ENCODE measurements around the gene SEMA3D.
"Not testable (repeated sequence)": the region's sequence is repeated elsewhere in the genome, so short reads cannot be mapped to it uniquely, and the experiment has no call there.

Gene SEMA3D

DNA sequence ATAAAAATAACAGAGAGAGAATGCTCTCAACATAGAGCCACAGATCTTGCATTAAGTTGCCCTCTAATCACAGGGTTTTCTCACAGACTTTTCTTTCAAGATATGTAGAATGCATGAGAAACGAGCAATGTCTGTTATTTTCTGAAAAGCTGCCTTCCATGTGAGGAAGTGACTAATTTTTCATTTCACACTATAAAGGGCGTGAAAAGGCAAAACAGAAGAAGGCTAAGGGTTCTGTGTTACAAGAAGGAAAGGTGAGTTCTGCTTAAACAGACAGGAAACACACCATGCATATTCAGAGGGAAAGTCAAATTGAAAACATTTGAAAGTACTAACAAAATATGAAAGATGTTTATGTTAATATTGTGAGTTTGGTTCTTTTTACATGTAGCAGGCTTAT lies 189.2 kb downstream of the SEMA3D start:
- no peak for DNase-seq (ENCODE audit: low read depth in 3 of 3)

DNA sequence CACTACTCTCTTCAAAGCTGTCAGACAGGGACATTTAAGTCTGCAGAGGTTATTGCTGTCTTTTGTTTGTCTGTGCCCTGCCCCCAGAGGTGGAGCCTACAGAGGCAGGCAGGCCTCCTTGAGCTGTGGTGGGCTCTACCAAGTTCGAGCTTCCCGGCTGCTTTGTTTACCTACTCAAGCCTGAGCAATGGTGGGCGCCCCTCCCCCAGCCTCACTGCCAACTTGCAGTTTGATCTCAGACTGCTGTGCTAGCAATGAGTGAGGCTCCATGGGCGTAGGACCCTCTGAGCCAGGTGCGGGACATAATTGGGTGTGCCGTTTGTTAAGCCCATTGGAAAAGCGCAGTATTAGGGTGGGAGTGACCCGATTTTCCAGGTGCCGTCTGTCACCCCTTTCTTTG lies 193.9 kb downstream of the SEMA3D start:
- not testable (repeated sequence) for DNase-seq (ENCODE audit: low read depth in 3 of 3)

DNA sequence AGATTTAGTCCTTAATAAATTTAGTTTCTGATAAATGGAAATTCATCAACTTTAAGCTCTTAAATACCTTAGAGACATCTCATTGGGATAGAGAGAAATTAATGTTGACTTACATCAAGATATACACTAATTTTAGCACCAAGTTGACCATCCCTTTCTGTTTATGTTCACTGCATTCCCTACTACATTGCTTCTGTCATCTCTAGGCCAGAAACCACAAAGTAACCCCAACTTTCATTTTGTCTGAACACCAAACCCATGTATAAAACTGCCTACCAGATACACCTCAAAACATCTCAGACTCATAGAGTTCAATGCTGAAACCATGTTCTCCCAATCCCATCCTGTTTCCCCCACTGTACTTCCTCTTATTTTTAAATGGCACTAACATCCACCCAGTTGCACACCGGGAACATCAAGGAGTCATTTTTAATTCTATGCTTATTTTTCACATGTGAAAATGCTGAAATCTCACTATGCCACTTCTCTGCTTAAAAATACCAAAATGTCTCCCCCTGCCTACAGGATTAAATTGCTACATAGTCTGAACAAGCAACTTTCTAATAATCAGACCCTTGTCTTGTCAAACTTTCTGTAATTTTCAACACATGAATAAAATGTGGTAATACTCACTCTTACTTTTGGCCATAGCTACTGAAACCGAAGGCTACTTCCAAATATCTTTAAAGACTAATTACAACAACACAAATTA lies 201.6 kb downstream of the SEMA3D start:
- no peak for DNase-seq (ENCODE audit: low read depth in 3 of 3)

DNA sequence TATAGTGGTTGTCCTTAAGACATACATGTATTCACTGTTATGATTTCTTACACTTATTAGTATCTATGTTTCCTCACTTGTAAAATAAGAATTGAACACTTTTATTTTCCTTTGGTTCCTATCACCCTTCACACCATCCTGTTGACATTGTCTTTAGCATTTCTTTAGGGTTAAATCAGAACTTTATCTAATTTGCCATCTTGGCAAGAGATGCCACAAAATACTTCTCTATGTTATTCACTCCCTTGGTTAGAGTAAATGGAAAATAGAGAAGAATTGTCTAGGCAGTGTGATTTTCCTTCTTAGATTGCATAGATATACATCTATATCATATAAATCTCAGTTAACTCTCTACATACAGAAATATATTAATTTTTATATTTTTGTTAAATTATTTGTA lies 204.7 kb downstream of the SEMA3D start:
- DNase-seq (ENCODE audit: low read depth in 3 of 3): no peak

DNA sequence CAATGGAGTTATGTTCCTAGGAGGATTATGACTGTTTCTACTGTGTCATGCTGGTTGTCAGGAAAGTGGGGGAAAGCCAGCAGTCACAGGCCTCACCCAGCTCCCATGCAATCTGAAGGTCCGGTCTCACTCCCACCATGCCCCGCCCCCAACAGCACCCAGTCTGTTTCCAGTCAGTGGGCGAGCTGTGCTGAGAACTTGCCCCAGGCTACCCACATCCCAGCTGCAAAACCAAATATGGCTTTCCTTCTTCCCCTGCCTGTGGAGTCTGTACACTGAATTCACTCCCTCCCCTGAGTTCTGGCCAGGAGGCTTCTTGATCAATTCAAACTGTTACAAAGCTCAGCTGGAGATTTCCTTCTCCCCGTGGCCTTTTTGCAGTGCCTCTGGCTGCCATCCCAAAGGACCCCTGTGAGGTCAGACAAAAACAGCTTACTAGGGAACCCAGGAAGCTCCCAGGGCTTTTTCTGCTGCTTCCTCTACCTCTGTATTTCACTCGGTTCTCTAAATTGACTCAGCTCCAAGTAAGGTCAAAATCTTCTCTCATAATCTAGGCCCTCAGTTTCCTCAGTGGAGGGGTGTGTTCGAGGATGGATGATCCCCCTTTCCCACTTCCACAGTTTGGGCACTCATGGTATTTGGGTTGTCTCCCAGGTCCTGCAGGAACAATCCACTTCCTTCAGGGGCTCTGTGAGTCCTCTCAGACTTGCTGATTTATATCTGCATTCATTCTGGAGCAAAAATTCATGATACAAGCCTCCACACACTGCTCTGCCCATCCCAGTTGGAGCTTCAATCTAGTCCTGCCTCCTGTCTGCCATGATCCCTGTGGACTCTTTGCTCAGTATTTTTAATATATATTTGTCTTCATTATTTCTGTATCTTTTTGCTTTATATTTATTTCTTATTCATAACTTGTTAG lies 205.5 kb downstream of the SEMA3D start:
- DNase-seq (ENCODE audit: low read depth in 3 of 3): no peak

DNA sequence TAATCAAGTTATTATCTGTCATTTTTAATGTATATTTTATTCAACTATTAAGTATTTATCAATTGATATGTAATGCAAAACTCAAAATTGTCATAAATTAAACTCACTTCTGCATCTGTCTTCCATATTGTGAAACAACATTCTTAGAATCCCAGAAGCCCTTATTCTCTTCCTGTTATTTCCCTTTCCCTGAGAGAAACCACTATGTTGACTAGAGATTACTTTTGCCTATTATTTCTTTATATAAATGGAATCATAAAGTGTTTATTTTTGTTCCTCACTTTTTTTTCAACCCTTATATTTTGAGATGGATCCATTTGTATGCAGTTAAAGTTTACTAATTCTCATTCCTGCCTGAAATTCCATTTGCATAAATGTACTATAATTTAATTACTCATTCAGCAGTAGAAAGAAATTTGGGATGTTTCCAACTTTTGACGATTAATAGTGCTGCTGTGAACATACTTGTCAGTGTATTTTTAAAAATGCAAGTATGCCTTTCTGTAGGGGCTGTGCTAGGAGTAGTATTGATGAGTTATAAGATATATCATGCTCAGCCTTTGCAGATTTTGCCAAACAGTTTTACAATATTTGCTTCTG lies 211.2 kb downstream of the SEMA3D start:
- DNase-seq (ENCODE audit: low read depth in 3 of 3): no peak

DNA sequence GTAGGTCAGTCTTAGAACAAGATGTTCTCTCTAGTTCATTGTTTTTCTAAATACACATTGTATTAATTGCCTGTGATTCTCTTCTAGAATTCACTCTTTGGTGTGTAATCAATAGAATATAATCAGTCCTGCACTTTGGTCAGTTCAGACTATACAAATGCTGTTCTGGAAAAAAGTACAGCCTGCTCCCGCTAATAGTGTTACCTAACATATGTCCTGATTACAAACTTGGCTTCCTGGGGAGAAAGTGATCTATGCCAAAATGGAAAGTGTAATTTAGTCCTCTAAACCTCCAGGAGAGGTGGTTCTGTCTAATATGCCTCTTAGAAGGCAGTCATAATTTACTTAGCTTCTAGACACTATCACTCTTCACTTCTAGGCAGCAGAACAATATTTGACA lies 215.5 kb downstream of the SEMA3D start:
- no peak for DNase-seq (ENCODE audit: low read depth in 3 of 3)

DNA sequence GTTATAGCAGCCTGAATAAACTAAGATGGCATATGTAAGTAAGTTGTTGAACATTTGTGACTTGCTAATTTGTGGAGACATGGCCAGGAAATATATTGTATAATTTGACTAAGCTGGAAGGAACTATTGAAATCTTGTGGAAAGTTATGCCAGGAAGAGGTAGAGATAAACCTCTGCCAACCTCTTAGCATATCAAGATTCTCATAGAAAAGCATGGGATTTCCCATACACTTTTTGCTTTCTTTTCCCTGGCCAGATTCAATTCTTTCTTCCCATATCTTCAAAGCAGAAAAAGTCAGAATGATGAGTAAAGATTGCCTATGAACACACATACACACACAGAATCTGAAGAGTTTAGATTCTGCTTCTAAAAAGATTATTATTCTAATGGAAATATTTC lies 216.2 kb downstream of the SEMA3D start:
- no peak for DNase-seq (ENCODE audit: low read depth in 3 of 3)

DNA sequence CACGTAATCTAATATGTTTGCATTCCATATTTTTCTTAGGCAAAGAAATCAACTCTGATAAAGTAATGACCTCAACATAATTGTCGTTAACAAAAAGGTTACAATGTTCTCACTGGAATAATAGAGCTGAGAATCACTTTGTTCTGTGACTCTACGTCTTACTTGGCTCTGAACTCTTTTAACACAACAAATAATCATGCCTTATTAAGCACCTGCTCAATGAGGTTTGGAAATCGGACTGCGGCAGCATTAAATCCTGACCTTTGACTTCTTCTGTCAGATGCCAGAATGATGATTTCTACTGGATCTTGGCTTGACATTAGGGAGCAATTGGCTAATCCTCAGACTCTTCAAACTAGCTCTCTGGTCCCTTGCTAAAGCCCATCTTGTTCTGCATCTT lies 233.6 kb downstream of the SEMA3D start:
- no peak for DNase-seq (ENCODE audit: low read depth in 3 of 3)

DNA sequence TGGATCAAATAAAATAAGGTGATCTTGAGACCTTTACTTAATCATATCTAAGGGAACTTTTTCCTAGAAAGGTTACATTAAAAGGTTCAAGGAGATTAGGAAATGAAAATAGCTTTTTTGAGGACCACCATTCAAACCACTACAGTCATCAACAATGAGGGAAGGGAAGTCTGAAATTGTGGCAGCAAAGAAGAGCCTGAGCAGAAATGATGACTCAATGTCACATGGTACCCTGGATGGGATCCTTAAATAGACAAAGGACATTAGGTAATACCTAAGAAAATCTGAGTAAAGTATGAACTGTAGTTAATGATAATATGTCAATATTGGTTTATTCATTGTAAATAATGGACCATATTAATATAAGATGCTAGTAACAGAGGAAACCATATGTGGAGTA lies 236.0 kb downstream of the SEMA3D start:
- DNase-seq (ENCODE audit: low read depth in 3 of 3): no peak

DNA sequence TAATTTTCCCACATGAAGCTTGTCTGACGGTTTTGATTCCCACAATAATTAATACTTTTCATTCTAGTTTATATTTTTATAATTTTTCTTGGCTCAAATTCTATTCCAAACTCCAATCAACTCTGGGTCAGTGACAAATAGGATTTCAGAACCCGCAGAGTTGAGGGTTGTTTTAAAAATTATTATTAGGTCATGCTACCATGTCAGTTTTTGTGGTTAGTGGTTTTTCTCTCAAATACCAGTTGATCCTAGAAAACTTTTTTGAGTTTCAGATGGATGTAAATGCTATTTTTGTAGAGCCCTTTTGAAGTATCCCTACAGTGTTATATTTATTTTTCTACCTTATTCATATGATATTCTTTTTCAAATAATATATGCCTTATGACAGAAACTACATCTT lies 237.4 kb downstream of the SEMA3D start:
- DNase-seq (ENCODE audit: low read depth in 3 of 3): no peak

DNA sequence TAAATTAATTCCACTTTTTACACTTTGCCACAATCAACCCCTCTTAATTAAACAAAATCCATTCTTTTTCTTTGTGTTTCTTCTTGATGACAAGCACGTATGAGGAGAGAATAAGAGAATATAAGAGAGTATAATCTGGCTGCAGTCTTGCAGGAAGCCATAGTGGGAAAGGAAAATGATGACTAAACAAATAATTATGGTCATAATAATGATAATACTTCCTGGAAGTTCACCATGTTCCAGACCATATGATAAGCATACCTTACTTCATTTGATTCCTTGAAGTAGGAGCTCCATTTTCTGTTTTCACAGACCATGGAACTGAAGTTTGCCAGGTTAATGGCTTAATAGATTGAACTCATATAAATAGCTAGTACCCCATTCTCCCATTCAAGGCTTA lies 237.8 kb downstream of the SEMA3D start:
- DNase-seq (ENCODE audit: low read depth in 3 of 3): no peak

DNA sequence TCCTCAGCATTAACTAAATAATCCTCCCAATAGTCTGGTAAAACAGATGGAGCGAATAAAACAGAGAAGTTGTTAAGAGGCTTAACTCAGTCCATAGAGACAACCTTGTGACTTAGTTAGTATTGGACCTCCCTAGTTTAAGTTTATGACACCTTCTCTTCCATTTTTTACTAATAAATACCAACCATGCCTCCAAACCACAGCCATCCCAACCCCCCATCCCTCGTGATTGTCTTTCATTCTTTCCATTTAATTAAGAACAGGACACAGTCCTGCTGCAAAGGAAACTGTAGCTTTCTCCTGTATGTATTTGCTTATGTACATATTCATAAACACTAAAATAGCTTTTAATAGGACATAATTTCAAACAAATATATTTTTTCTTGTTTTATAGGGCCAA lies 238.2 kb downstream of the SEMA3D start:
- no peak for DNase-seq (ENCODE audit: low read depth in 3 of 3)

DNA sequence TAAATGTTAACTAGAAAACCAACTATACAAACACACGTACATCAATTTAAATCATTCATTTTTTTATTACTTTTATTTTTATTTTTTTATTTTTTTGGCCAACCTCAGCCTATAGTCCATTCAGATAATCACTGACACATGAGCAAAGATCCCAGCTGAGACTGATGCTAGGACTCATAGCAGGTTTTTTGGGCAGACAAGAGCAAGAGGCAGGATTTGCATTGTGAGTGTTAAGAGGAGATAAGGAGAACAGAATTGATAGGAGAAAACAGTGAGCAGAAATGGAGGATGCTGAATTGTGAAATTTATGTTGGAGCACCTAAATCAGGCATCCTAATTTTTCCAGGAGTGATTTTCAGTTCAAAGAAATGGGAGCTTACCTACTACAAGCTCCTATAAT lies 240.3 kb downstream of the SEMA3D start:
- DNase-seq (ENCODE audit: low read depth in 3 of 3): no peak

All from stimulated activated CD4-positive, alpha-beta T cell treated with anti-CD3 and anti-CD28 coated beads, TNF-alpha, amount 100 ng/mL, for 48 hours (primary cell).